ENCODE measurements around the gene BIRC5.

BIRC5 gene

GRCh38 chr17:78230252-78230962 lies 16.4 kb downstream of the BIRC5 start:
- DNase-seq (ENCODE audit: low read depth), result no peak
- TF ChIP-seq CTCF (IDR thresholded peaks at IDR 0.05; ENCODE audit: insufficient read depth, low read depth, low read length, missing control alignments), result no peak
- no peak overlapping the region for H3K4me3 ChIP-seq (ENCODE audit: low read depth, low read length)

- no peak for TF ChIP-seq CTCF (IDR thresholded peaks at IDR 0.05; ENCODE audit: insufficient read depth, low read depth, low read length, missing control alignments)
- no peak for DNase-seq (ENCODE audit: low read depth)
- H3K4me3 ChIP-seq (ENCODE audit: low read depth, low read length), result no peak within 1 kb of the TSS
These were observed 17.2 kb downstream of the BIRC5 start, which contains the start of gene TMEM235 for GRCh38 chr17:78230996-78231935. TMEM235 (plus strand) TSS chr17:78231631; CDS start chr17:78232024, 393 bp downstream.

- TF ChIP-seq CTCF (IDR thresholded peaks at IDR 0.05; ENCODE audit: insufficient read depth, low read depth, low read length, missing control alignments), result no peak
- H3K4me3 ChIP-seq (ENCODE audit: low read depth, low read length), result no peak overlapping the region
- no peak for DNase-seq (ENCODE audit: low read depth)
These were observed 18.2 kb downstream of the BIRC5 start for GRCh38 chr17:78231991-78232858.

- no peak for TF ChIP-seq CTCF (IDR thresholded peaks at IDR 0.05; ENCODE audit: insufficient read depth, low read depth, low read length, missing control alignments)
- no peak overlapping the region for H3K4me3 ChIP-seq (ENCODE audit: low read depth, low read length)
- no peak for DNase-seq (ENCODE audit: low read depth)
These were observed 18.8 kb downstream of the BIRC5 start for GRCh38 chr17:78232859-78233173.

GRCh38 chr17:78233678-78234077 lies 19.6 kb downstream of the BIRC5 start:
- no peak for DNase-seq (ENCODE audit: low read depth)
- no peak overlapping the region for H3K4me3 ChIP-seq (ENCODE audit: low read depth, low read length)

More at GRCh38 chr17:78233678-78234077, 19.6 kb downstream of the BIRC5 start:
- no peak for TF ChIP-seq CTCF (IDR thresholded peaks at IDR 0.05; ENCODE audit: insufficient read depth, low read depth, low read length, missing control alignments)

Data from GM12865 (cell line).